ENCODE measurements around the gene RASAL2.

GRCh38 chr1:178263341-178263740 lies 169.4 kb downstream of the RASAL2 start:
- no peak for TF ChIP-seq CTCF (conservative IDR thresholded peaks at IDR 0.05 in 1 of 2, IDR thresholded peaks at IDR 0.05 in 1 of 2; ENCODE audit: extremely low read depth in 1 of 2, insufficient read depth in 1 of 2, low read depth in 1 of 2, low read length in 2 of 2)
- TF ChIP-seq EZH2 (IDR thresholded peaks at IDR 0.05; ENCODE audit: borderline replicate concordance, low read length) = no peak

All from mammary epithelial cell (primary cell).